Germinal center (tissue), 1 donor: ENCODE data around the gene NOXO1.
"Not testable (repeated sequence)": the region's sequence is repeated elsewhere in the genome, so short reads cannot be mapped to it uniquely, and the experiment has no call there.

ENCODE experiments used
- DNase-seq: peaks from one replicate; pipeline ENCODE4 v3.0.0; 2012; ENCODE audit warnings: mixed read lengths, low spot score

NOXO1 gene, protein sequence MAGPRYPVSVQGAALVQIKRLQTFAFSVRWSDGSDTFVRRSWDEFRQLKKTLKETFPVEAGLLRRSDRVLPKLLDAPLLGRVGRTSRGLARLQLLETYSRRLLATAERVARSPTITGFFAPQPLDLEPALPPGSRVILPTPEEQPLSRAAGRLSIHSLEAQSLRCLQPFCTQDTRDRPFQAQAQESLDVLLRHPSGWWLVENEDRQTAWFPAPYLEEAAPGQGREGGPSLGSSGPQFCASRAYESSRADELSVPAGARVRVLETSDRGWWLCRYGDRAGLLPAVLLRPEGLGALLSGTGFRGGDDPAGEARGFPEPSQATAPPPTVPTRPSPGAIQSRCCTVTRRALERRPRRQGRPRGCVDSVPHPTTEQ

DNA sequence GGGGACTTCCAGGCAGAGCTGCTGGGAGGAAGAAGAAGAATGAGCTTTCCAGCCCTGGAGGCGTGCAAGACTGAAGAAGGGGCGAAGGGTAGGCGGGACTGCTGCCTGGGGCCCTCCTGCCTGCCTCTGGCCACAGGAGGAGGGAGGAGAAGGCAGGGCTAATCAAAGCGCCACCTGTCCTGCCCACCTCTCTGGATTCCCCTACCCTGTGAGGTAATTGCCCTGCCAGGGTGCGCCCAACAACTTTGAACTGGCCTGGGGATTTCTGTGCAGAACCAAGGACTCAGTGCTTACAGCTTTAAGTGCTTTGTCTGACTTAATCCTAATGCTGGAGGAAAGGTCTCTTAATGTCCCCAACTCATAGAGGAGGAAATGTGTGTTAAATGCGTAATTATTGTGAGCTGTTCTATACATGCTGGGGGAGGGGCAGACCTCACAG lies at the start of gene NOXO1:
Gene NOXO1, minus strand, starts transcription at position 72 of the 439 bp plus-strand sequence. CDS start 290 bp downstream, outside the sequence.
- no peak for DNase-seq

DNA sequence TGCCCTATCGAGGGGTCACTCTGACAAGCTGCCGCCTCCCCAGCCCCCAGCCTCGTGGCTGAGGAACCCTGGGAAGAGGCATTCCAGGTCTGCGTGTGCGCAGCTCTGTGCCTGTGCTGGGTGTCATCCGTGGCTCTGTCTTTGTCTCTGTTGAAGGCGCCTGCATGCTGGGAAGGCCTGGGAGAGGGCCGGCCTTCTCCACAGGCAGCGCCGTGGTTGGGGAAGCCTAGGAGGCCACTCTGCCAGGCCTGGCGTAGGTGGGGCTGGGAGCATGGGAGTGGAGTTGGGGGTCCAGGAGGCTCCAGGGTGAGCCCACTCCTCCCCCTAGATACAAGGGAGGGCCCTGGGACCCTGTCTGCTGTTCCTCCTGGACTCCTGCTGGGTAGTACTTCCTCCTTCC lies 48.8 kb upstream of the NOXO1 start:
- DNase-seq, result no peak

DNA sequence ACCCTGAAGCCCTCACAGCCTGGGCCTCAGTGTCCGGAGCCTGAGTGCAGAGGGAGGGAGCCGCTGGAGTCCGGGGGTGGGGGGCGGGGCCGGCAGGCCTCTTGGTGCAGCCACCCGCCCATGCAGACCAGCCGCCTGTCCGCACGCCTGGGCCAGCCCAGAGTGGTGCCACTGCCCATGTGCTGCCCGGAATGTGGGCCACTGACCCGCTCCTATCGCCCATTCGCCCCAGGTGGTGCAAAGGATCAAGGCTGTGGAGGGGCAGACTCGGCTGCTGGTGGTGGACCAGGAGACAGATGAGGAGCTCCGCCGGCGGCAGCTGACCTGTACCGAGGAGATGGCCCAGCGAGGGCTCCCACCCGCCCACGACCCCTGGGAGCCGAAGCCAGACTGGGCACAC lies 48.1 kb upstream of the NOXO1 start:
- DNase-seq, result no peak

DNA sequence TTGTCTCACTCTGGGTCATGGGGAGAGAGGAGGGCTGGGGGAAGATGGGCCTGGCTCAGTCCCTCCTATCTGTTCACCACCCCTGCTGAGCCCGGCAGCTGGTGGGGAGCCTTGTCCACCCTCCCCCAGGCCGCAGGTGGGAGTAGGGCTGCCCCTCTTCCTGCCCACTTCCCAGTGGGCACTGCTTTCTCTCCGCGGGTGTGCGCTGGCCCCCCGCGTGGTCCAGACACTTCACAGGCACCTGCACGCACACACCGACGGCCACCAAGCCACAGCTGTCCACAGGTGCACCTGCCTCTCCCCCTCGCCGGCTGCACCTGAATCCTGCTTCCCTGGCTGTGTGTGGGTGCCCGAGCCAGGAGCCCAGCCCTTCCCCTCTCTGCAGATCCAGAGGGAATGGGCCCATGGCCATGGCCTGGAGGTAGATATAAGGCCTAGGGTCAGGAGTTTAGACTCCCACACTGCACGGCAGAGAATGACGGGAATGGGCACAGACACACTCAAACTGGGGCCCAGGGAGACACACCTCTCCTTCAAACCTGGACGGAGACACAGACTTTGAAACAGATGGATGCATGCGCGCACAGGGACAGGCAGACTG lies 47.5 kb upstream of the NOXO1 start:
- DNase-seq, result no peak

DNA sequence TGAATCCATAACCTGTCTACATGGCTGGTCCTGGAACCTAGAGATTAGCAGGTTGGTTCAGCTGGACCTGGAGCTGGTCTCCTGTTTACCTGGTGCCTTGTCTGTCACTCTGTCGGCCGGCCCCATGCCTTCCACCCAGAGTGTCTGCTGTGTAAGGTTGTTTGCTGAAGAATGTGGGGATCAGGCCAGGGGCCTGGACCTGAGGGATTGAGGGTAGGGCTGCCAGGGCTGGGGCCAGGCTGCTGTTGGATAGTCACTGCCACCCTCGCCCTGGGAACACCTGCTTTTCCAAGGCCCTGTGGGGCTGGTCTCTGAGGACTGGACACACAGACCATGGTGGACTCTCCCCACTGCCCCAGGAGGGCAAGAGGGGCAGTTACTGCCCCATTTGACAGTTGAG lies 46.9 kb upstream of the NOXO1 start:
- DNase-seq, result no peak

DNA sequence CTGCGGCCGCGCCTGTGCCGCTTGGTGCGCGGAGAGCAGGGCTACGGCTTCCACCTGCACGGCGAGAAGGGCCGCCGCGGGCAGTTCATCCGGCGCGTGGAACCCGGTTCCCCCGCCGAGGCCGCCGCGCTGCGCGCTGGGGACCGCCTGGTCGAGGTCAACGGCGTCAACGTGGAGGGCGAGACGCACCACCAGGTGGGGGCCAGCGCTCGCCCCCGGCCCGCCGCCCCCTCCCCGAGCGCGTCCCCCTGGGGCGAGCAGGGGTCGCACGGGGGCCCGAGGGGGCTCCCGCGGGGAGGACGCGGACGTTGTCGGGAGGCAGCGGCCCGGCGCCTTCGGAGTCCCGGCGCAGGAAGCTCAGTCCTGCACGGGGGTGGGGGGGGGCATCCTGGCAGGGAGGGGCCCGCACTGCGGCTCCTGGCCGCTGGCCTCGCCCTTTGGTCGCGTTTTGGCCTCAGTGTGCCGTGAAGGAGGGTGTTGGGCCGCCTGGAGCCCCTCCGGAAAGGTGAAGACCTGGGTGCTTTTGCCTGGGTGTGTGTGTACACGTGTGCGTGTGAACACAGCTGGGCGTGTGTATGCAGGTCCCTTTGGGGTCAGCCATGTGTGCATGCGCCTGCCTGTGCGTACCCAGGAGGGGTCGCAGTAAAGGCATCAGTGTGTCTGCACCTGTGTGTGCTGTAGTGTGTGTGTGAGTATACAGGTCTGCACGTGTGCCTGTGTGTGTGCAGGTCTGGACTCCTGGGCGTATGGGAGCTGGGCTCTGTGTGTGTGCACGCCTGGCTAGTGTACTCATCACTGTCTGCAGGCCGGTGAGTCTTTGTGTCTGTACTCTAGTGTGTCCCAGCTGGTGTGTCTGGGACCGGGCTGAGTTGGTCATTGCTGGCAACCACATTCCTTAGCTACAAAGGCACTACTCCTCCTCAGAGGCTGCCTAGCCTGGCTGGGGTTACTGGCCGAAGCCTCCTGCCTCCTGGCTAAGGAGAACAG lies 46.0 kb upstream of the NOXO1 start:
- no peak for DNase-seq

DNA sequence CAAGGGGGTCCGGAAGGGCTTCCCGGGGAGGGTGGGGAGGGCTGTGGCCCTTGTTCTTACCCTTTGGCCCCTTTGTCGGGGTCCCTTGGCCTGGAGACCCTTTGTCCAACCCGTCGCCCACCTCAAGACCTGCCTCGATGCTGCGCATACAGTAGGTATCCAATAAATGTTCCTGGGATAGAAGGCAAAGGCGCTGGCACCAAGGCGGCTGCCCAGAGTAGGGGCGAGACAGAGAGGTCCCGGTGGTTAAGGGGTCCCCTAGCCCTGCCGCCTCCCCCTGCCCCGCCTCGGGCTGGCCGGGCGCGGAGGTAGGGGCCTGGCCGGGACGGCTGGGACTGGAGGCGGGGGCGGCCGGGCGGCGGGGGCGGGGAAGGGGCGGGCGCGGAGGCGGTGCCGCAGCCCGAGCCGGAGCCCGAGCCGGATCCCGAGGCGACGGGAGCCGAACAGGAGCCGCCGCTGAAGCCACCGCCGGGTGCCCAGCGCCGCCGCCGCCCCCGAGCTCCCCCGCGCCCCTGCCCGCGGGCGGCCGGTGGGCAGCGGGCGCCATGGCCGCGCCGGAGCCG lies 45.3 kb upstream of the NOXO1 start, which contains the start of gene NHERF2:
Gene NHERF2, plus strand, starts transcription at position 442 of the 563 bp plus-strand sequence. Its CDS starts 104 bp downstream, at position 546.
- peak; percentile 41 for DNase-seq

DNA sequence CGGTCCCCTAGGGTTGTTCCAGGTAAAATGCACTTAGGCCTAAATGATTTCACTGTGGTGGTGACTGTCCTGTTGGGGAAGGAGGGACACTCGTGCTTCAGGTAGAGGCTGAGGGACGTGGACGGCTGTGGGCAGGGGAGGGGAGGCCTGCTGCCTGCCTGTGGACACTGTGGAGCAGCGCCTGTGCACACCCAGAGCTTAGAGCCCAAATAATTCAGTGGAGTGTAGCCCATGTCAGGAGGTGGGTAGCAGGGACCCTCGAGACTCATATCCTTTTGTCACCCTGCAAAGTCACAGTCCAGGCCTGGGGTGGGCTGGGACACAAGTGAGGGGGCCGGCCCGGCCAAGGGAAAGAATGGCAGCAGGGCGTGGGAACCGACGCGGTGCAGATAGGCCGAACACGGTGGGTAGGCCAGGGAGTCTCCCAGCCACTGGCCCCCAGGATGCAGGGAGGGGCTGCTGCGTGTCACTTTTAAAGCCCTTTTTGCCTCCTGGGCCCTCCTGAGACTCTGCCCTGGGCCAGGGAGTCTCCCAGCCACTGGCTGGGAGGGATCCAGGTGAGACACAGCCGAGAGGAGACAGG lies 44.7 kb upstream of the NOXO1 start:
- DNase-seq, result no peak

DNA sequence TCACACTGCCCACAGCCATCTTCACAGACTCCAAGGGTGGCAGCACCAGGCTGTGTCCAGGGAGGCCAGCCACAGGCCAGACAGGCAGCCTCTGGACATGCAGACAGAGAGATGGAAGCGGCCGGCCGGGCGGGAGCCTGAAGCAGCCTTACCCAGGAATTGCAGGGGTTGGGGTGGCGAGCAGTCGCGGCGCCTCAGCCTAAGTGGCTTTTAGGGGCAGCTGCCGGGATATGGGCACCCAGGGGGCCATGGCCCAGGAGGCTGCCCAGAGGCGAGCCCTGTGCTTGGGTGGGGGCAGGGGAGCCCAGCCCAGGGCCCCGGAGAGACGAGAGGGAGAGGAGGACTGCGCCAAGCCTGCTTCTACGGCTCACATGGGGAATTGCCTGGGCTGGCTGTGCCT lies 44.0 kb upstream of the NOXO1 start:
- no peak for DNase-seq

DNA sequence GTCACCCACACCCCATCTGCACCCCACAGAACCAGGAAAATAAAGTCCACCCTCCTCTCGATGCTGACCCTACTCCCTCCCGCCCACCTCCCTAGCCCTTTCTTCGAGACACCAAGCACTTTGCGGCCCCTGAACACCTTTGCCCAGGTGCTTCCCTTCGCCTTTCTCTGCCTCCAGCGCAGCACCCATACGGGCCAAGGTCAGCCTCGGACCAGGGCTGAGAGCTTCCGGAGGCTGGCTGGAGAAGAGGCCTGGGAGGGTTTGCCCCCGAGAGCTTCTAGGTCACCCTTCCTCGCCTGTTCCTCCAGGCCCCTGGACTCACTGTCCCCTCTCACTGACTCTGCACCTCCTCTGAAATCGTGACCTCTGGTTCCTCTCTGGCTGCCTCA lies 42.8 kb upstream of the NOXO1 start:
- DNase-seq, result no peak

DNA sequence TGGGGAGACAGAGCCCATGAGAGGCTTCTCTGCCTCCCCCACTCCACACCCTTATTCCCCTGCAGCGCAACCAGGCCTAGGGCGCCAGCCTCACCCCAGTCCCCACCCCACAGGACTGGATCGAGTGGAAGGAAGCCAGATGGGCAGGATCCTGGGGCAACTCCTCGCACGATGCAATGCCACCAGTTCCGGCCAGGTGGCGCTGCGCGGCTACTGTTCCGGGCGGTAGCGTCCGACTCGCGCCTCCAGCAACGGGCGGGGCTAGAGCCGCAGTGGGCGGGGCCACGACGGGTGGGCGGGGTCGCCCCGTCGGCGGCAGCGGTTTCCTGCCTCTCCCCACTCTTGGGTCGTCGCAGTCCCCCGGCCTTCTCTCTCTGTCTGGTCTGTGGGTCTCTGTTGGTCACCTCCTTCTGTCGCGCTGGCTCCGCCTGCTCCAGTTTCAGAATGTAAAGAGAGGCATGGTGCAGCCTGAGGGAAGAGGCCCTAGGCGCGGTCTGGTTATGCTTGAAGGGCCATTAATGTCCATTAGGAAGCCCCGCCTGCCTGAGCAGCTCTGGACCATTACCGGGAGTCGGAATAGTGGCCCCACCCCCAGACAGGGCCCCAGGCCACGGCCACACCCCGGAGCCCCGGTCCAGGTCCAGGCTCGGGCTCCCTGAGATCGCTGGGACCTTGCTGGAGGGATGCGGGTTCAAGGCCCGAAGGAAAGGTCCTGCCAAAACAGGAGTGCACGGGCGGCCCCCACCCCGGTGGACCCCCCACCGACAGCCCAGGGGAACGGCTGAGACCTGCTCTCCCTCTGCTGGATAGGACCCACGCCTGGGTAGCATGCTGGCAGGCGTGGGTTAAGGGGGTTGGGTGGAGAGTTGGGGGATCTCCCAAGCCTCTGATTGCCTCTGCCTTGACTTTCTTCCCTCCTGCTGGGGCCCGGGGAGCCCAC lies 42.1 kb upstream of the NOXO1 start:
- peak; percentile 95 for DNase-seq

DNA sequence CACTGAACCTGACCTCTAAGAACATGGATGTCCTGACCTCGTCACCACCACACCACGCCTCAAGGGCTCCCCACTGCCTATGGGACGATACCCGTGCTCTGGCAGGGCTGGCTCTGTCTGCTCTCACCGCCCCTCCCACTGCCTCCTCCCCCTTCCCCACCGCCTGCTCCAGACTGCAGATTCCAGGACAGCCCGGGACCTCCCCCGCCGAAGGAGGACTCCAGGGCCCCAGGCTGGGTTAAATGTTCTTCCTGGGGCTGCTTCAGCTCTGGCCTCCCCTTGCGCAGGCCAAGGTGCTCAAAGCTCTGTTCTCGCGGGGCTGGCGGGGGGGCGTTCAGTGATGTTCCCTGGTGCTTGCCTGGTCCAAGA lies 41.4 kb upstream of the NOXO1 start:
- no peak for DNase-seq

DNA sequence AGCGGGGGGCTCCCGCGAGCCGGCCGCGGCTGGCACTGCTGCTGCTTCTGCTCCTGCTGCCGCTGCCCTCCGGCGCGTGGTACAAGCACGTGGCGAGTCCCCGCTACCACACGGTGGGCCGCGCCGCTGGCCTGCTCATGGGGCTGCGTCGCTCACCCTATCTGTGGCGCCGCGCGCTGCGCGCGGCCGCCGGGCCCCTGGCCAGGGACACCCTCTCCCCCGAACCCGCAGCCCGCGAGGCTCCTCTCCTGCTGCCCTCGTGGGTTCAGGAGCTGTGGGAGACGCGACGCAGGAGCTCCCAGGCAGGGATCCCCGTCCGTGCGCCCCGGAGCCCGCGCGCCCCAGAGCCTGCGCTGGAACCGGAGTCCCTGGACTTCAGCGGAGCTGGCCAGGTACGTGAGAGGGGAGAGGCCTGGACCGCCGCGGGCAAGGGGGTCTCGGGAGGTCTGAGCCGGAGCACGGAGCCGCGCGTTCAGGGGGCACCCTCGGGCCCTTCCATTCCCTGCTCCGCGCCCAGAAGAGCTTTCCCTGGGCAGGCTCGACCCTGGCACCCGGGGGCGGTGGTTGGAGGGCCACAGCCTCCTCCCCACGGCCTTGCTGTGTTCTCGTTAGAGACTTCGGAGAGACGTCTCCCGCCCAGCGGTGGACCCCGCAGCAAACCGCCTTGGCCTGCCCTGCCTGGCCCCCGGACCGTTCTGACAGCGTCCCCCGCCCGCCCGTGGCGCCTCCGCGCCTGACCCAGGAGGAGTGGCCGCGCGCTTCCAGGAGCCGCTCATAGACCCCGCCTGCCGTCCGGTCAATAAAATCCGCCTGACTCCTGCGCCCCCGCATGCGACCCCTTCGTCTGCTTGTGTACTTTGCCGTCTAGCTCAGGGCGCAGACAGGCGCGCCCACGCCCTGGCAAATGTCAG lies 38.9 kb upstream of the NOXO1 start:
- no peak for DNase-seq

DNA sequence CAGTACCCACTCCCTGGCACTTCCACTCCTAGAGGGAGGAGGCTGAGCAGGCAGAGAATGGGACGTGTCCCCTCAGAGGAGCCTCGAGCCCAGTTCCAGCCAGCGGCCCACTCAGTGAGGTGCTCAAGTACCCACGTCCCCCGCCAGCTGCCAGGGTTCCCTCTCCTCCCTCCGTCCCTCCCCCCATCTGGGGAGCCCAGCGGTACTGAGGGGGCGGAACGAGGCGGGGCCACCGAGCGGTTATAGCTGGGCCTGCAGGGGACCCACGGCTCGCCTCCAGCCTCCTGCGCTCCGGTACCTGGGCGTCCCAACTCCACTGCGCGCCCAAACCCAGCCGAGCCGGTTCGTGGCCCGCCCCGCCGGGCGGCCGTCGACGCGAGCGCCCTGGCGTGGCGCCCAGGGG lies 38.2 kb upstream of the NOXO1 start, which contains the start of gene NPW:
Gene NPW, plus strand, starts transcription at position 268 of the 403 bp plus-strand sequence.
- DNase-seq, result no peak

DNA sequence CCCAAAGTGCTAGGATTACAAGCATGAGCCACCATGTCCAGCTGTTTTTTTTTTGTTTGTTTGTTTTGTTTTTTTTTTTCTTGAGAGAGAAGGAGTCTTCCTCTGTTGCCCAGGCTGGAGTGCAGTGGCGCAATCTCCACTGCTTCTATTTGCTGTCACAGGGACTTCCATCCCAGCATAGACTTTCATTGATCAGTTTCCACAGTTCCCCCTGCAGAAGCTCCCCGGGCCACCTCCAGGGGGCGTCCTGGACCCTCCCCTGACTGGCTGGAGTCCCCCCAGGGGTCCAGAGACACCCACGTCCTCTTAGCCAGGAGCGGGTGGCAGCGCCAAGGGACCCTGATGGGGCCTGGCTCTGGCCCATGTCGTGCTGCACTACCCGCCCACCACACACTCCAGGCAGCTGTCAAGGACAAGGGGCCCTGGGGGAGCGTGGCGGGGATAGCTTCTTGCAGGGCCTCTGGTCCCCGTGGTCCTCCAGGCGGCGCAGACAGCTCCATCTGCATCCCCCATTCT lies 35.2 kb upstream of the NOXO1 start:
- no peak for DNase-seq

DNA sequence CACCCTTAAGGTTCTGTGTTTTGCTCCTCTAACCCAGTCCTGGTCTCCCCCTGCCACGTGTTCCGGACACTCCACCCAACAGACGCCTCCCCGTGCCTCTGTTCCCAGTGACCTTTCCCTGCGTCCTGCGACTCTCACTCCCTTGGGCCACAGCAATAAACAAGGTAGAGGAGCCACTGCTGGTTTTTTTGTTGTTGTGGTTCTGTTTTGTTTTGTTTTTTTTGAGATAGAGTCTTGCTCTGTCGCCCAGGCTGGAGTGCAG lies 34.6 kb upstream of the NOXO1 start:
- DNase-seq, result no peak

DNA sequence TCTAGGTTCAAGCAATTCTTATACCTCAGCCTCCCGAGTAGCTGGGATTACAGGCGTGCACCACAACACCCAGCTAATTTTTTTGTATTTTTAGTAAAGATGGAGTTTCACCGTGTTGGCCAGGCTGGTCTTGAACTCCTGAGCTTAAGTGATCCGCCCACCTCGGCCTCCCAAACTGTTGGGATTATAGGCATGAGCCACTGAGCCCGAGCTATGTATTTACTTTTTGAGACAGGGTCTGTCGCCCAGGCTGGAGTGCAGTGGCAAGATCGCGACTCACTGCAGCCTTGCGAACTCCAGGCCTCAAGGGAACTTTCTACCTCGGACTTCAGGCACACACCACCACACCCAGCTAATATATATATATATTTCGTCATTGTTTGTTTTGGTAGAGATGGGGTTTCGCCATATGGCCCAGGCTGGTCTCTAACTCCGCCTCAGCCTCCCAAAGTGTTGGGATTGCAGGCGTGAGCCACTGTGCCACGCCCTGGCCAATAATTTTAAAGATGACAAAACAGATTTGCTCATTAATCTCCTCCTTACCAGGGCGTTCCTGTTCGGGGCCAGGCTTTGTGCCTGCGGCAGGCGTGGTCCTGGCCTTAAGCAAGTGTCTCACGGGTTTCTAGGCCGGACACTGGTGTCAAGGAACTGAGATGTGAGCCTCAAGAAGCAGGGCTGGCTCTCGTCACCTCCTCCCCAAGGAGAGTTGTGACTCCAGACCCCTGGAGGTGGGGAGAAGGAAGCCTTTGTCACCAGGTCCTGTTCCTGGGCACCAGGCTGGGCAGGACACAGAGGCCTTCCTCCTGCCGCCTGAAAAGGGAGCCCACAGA lies 34.1 kb upstream of the NOXO1 start:
- no peak for DNase-seq

DNA sequence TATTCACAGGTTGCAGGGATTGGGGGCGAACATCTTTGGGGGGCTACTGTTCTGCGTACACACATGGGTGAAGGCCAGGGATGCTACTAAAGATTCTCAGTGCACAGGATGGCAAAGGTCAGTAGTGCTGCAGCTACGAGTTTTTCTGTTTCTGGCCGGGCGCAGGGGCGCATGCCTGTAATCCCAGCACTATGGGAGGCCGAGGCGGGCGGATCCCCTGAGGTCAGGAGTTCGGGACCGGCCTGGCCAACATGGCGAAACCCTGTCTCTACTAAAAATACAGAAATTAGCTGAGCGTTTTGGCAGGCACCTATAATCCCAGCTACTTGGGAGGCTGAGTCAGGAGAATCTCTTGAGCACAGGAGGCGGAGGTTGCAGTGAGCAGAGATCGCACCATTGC lies 32.3 kb upstream of the NOXO1 start:
- DNase-seq, result no peak

DNA sequence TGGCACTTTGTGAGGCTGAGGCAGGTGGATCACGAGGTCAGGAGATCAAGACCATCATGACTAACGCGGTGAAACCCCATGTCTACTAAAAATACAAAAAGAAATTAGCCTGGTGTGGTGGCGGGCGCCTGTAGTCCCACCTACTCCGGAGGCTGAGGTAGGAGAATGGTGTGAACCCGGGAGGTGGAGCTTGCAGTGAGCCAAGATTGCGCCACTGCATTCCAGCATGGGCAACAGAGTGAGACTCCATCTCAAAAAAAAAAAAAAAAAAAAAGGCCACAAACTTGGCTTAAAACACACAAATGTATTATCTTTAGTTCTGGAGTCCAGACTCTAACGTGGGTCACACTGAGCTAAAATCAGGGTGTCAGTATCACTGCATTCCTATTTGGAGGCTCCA lies 30.5 kb upstream of the NOXO1 start:
- not testable (repeated sequence) for DNase-seq
